Measurements from ENCODE around the gene FH. TPM values are rescaled to one million over a fixed set of nuclear protein-coding genes. Genes with fewer than 3 reads are reported as not detected.

Gene FH
- total RNA-seq, 3 donors from 2014 or later (not counting 1 experiment from before 2014, with no cell fraction given), result 16.6 to 18.3 (median 16.7) TPM

Other genes with a start within 250 kb of the FH start
- not detected for gene RGS7, start 162.6 kb downstream of the FH start, total RNA-seq
- gene KMO, start 12.6 kb upstream of the FH start, total RNA-seq, result 1 to 10 TPM in 1 of 3 donors, under 1 TPM in 1, not detected in 1; 0.97 to 1.1 TPM
- gene CHML, start 120.6 kb upstream of the FH start, total RNA-seq, result 10 to 100 TPM in 1 of 3 donors, 1 to 10 TPM in 2; 6.8 to 11.8 (median 7.8) TPM
- 1 to 10 TPM; 3.9 to 5.1 (median 4.1) TPM for gene OPN3, start 120.6 kb upstream of the FH start, total RNA-seq
- gene WDR64, start 132.5 kb upstream of the FH start, total RNA-seq, result not detected